GM12892 (cell line): ENCODE measurements around the gene ICE2.

Source experiments
- POLR2A ChIP-seq: IDR thresholded peaks from 2 replicates; pipeline ENCODE4 v1.6.1; 2011; ENCODE audit warnings: low read depth, low read length, control low read depth
- POLR2AphosphoS5 ChIP-seq: IDR thresholded peaks from 2 replicates; pipeline ENCODE4 v1.6.1; 2011; ENCODE audit warnings: low read depth, low read length, control low read depth
- TAF1 ChIP-seq: IDR thresholded peaks from 2 replicates; pipeline ENCODE4 v1.6.1; 2011; ENCODE audit warnings: low read depth, mild to moderate bottlenecking, control low read depth, low read length, borderline replicate concordance

- TF ChIP-seq POLR2A (no peak), POLR2AphosphoS5 (no peak), TAF1 (no peak)
Observed at GRCh38 chr15:60438646-60439045, 40.3 kb downstream of the ICE2 start.
